GM19452 (cell line): Measurements from ENCODE around the gene PRKCH.

Experiments
- ATAC-seq: cut with Tn5 transposase; IDR thresholded peaks from one replicate; pipeline ENCODE4 v1.9.1; 2021; ENCODE audit not compliant: unreplicated experiment

The PRKCH gene

GRCh38 chr14:61505815-61506809, 184.7 kb downstream of the PRKCH start:
- ATAC-seq: no peak

- no peak for ATAC-seq
Observed at GRCh38 chr14:61508526-61508925, 187.1 kb downstream of the PRKCH start.

- ATAC-seq: no peak
Observed at GRCh38 chr14:61510736-61511557, 189.6 kb downstream of the PRKCH start.

- ATAC-seq: no peak
Observed at GRCh38 chr14:61511558-61511948, 190.2 kb downstream of the PRKCH start.

- ATAC-seq: no peak
Observed at GRCh38 chr14:61512026-61512834, 190.9 kb downstream of the PRKCH start.

GRCh38 chr14:61513986-61514830, 192.8 kb downstream of the PRKCH start:
- no peak for ATAC-seq

GRCh38 chr14:61514927-61515326, 193.5 kb downstream of the PRKCH start:
- ATAC-seq: no peak

GRCh38 chr14:61515436-61516117, 194.2 kb downstream of the PRKCH start:
- ATAC-seq: no peak

GRCh38 chr14:61516118-61516743, 194.9 kb downstream of the PRKCH start:
- ATAC-seq: no peak

- no peak for ATAC-seq
Observed at GRCh38 chr14:61516964-61517653, 195.7 kb downstream of the PRKCH start.

GRCh38 chr14:61517911-61518384, 196.6 kb downstream of the PRKCH start:
- no peak for ATAC-seq

- ATAC-seq: no peak
Observed at GRCh38 chr14:61518403-61518802, 197.0 kb downstream of the PRKCH start.

- ATAC-seq: no peak
Observed at GRCh38 chr14:61519106-61519505, 197.7 kb downstream of the PRKCH start.

- ATAC-seq: no peak
Observed at GRCh38 chr14:61519735-61520134, 198.4 kb downstream of the PRKCH start.

GRCh38 chr14:61520576-61520975, 199.2 kb downstream of the PRKCH start:
- ATAC-seq: no peak

GRCh38 chr14:61521773-61522172, 200.4 kb downstream of the PRKCH start:
- ATAC-seq: no peak

GRCh38 chr14:61523751-61524150, 202.4 kb downstream of the PRKCH start:
- no peak for ATAC-seq

GRCh38 chr14:61524211-61524806, 202.9 kb downstream of the PRKCH start:
- ATAC-seq: no peak
